GM21717 (cell line): ENCODE data around the gene FAM120C.

Source experiments
- ATAC-seq: cut with Tn5 transposase; IDR thresholded peaks from one replicate; pipeline ENCODE4 v1.9.1; 2021; ENCODE audit warnings: mild to moderate bottlenecking, moderate library complexity; ENCODE audit not compliant: unreplicated experiment

Gene FAM120C

DNA sequence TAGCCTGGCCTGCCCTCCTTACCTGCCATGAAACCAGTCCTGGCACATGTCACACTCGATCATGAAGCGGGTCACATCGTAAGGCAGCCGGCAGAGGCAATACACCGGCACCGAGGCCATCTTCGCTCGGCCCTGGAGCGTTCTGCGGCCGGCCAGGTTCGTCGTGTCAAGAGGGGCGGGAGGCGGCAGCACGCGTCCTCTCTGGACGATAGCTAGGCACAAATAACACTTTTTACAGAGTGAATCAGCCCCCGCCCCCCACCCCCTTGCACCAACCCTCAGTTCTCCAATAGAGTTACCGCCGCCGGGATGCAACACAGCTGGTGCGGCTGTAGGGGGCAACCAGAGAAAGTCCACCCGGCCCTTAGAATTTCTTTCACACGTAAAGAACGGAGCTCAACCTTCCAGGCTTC, 140.4 kb downstream of the FAM120C start:
- no peak for ATAC-seq

DNA sequence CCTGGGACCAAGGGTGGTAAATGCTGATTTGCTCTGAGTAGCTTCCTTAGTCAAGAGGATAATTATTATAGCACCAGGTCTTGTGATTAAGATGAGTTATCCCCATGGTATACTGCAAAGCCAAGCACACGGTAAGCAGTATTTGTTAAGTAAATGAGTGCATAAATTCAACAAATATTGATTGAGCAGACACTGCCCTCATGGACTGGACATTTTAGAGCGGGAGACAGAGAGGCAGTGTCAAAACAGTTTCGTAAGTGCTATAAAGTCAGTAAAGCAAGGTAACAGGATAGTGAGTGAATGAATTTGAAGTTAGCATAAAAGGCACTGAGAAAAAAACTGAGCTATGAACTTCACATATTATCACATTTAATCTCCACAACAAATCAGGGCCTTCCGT, 152.7 kb downstream of the FAM120C start:
- no peak for ATAC-seq

DNA sequence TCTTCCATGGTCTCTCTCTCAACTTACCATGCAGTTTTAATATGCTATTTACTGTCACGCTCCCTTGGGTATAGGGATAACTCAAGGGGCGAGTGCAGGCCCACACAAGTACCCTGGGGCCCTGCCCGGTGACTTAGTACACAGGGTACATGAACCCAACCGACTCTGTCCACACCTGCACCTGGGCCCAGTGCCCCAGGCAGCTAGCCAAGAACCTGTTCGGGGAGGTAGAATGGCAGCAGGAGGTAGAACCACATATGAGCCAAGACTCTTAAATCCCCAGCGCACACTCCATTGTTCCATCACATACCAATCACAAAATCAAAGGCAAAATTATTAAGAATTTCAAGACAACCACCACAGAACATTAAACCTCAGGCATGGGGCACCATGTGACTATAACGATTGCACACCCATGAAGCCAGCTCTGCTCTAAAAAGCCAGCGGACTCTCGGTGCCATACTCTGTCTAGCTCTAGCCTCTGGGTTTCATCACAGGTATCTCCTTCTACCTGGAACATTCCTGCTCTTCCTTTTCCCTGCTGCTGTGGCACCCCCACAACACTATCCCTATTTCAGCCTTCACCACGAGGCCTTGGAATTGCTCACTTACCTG, 153.4 kb downstream of the FAM120C start:
- ATAC-seq = no peak

DNA sequence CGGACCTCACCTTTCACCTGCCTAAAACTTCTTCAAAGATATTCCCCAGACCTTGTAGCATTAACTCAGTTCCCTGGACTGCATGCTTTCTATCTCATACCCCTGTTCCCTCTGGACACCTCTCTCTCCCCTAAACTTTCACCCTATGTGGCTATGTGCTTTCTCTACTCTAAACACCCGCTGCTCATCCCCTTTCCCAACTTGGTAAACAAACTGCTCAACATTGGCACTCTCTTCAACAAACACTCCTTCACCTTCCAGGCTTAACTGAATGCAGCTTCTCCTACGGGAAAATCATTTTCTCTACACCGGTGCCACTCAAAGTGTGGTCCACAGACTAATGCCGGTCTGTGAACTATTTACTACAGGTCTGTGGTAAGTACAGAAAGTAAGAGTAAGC, 158.7 kb downstream of the FAM120C start:
- ATAC-seq = no peak
